Activated CD4-positive, alpha-beta memory T cell treated with anti-CD3 and anti-CD28 coated beads, Interleukin-2, amount 10 ng/mL, durations not matched to agents 7 days and 5 days (primary cell): ENCODE measurements around the gene RFX1. TPM values are rescaled to one million over a fixed set of nuclear protein-coding genes. Genes with fewer than 3 reads are reported as not detected.

Source experiments
- CTCF ChIA-PET: fragments of 350-600 bp; sonication (Branson Sonifier 250); formaldehyde crosslinking; loops from one replicate; lab custom pipeline; 2021; ENCODE audit warnings: antibody characterized with exemption, inconsistent platforms; lab: Charles Lee
- POLR2A ChIA-PET: fragments of 350-600 bp; sonication (Branson Sonifier 250); formaldehyde crosslinking; loops from one replicate; lab custom pipeline; 2021; ENCODE audit warnings: antibody characterized with exemption; lab: Charles Lee
- DNase-seq: peaks from one replicate; pipeline ENCODE4 v3.0.0-alpha.2; 2020
- H3K27ac Mint-ChIP-seq: one replicate; pipeline ENCODE4 v1.8.0; 2021; ENCODE audit warnings: mild to moderate bottlenecking, mixed read lengths
- H3K27me3 Mint-ChIP-seq: one replicate; pipeline ENCODE4 v1.8.0; 2021; ENCODE audit warnings: mixed read lengths
- H3K36me3 Mint-ChIP-seq: one replicate; pipeline ENCODE4 v1.8.0; 2021; ENCODE audit warnings: low read depth, mixed read lengths
- H3K4me1 Mint-ChIP-seq: one replicate; pipeline ENCODE4 v1.8.0; 2021; ENCODE audit warnings: mixed read lengths
- H3K4me3 Mint-ChIP-seq: one replicate; pipeline ENCODE4 v1.8.0; 2021; ENCODE audit warnings: mild to moderate bottlenecking, mixed read lengths
- H3K9me3 Mint-ChIP-seq: one replicate; pipeline ENCODE4 v1.8.0; 2021; ENCODE audit warnings: mixed read lengths
- total RNA-seq, 2 experiments: library from RNA; stranded (reverse); gene quantifications; one replicate each; pipeline ENCODE4 v1.2.3, GENCODE V29; 2021

RFX1 gene
- total RNA-seq, 2 experiments from 2014 or later, result 16.8 to 18.6 TPM

DNA sequence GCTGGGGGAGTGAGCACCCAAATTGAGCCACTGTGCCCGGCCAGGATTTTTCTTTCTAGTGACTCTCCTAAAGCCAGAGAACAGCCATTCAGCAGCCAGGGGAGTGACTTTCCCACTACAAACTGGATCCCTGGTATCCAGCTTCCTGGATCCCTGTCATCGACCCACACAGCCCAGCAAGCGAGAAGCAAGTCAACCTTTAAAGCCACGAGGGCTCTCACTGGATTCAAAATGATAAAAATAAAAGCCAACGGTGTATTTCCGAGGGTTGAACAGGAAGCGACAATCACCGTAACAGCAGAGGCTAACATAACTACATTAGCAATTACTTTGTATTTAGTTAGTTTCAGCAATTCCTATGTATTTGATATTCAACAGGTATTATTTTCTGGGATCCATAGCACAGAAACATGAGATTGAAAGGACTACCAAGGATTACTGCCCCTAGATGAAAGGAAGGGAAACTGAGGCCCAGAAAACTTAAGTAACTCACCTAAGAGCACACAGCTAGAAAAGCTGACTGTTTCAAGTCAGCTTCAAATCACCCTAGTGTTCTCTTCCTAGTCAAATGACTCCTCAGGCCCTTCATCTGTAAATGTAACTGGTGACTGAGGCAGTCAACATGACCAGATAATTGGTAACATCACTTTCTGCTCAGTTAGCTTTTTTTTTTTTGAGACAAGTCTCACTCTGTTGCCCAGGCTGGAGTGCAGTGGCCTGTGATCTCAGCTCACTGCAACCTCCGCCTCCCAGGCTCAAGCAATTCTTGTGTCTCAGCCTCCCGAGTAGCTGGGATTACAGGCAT lies 2.7 kb downstream of the RFX1 start:
- H3K27ac Mint-ChIP-seq, result peak overlapping the region; percentile 98
- CTCF ChIA-PET, result interaction anchor here (0.6 to 2.0 kb wide), 5 partner anchors 16 to 133 kb away, joined by 3 to 7 read pairs (median 4); partner anchors contain the start of genes ASF1B and IL27RA
- H3K36me3 Mint-ChIP-seq, result peaks cover 27% of the 10 kb centered on the region
- H3K4me3 Mint-ChIP-seq, result peak overlapping the region; percentile 61
- peaks cover 9% of the 10 kb centered on the region for H3K9me3 Mint-ChIP-seq
- POLR2A ChIA-PET, result interaction anchor here (1.0 to 11.7 kb wide), 9 partner anchors 9 to 133 kb away, joined by 3 to 157 read pairs (median 4); partner anchors contain the start of genes ASF1B, DCAF15 and IL27RA
- no peaks in the 10 kb centered on the region for H3K27me3 Mint-ChIP-seq
- peaks cover 50% of the 10 kb centered on the region for H3K4me1 Mint-ChIP-seq
- DNase-seq, result peak; percentile 35

DNA sequence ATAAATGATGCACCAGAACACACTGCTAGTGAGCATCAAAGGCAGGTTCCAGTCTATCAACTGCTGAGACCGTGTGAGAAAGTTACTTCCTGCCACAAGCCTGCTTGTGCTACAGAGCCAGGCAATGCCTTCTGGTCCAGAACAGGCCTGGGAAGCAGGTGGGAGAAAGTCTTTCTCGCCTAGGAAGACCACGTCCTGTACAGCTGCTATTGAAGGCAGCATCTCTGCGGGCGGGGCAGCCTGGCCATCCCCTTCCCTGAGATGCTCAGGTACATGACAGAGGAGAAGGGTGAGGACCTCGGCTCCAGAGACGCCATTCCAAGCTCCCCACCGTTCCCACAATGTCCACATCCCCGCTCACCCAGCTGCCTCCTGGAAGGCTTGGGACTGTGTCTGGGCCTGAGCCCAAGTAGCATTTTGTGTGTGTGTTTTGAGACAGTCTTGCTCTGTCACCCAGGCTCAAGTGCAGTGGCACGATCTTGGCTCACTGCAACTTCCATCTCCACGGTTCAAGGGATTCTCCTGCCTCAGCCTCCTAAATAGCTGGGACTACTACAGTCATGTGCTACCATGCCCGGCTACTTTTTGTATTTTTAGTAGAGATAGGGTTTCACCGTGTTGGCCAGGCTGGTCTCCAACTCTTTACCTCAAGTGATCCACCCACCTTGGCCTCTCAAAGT lies 3.4 kb downstream of the RFX1 start:
- POLR2A ChIA-PET, result interaction anchor here (1.0 to 11.7 kb wide), 8 partner anchors 9 to 134 kb away, joined by 3 to 157 read pairs (median 4); partner anchors contain the start of genes ASF1B, DCAF15 and IL27RA
- Mint-ChIP-seq H3K4me1 (peaks cover 48% of the 10 kb centered on the region), H3K9me3 (peaks cover 9% of the 10 kb centered on the region), H3K4me3 (peak overlapping the region; percentile 61), H3K27me3 (no peaks in the 10 kb centered on the region), H3K36me3 (peaks cover 35% of the 10 kb centered on the region), H3K27ac (peak overlapping the region; percentile 98)
- peak; percentile 44 for DNase-seq
- CTCF ChIA-PET, result interaction anchor here (0.6 to 2.0 kb wide), 4 partner anchors 15 to 134 kb away, joined by 3 to 5 read pairs (median 4); partner anchors contain the start of genes ASF1B and IL27RA

DNA sequence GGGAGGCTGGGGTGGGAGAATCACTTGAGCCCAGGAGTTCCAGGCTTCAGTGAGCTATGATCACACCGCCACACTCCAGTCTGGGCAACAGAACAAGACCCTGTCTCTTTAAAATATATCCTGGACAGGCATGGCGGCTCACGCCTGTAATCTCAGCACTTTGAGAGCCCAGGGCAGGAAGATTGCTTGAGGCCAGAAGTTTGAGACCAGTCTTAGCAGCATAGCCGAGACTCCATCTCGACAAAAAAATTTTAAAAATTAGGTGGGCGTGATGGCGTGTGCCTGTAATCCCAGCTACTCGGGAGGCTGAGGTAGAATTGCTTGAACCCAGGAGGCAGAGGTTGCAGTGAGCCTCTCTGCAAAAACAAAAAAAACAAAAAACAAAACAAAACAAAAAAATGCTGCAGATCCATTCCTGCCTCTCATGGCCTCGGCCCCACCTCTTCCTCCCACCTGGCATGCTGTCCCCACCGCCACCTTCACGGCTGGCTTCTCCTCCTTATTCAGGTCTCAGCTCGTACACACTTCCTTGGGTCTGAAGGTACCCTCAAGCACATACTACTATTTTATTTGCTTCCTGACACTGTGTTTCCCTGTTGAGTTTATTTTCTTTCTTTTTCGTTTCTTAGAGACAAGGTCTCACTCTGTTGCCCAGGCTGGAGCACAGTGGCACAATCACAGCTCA lies 5.3 kb downstream of the RFX1 start:
- Mint-ChIP-seq H3K9me3 (peaks cover 9% of the 10 kb centered on the region), H3K27me3 (no peaks in the 10 kb centered on the region), H3K27ac (peak overlapping the region; percentile 42), H3K36me3 (peaks cover 33% of the 10 kb centered on the region), H3K4me1 (peaks cover 46% of the 10 kb centered on the region), H3K4me3 (no peak overlapping the region)
- ChIA-PET POLR2A (interaction anchor here (1.3 to 11.7 kb wide), 2 partner anchors 9 to 15 kb away, joined by 4 to 157 read pairs; no protein-coding TSS in a partner anchor), CTCF (no interaction called here)
- DNase-seq, result no peak

DNA sequence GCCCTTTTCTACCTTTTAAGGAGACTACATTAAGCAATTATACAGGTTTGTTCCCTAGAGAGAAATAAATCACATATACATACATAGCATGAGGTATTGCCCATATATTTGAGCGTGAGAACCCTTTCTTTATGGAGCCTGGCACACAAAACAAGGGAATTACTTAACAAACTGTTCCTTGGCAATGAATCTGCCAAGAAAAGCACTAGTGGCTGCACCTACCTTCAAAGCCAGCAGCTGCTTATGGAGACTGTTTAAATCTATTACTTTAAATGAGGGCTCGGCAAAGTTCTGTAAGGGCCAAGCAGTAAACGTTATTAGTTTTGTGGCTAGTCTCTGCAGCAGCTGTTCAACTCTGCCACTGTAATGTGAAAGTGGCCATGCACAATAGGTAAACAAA lies 7.0 kb downstream of the RFX1 start:
- Mint-ChIP-seq H3K36me3 (peaks cover 33% of the 10 kb centered on the region), H3K27ac (no peak overlapping the region), H3K4me1 (peaks cover 32% of the 10 kb centered on the region), H3K9me3 (peaks cover 9% of the 10 kb centered on the region), H3K27me3 (no peaks in the 10 kb centered on the region), H3K4me3 (no peak overlapping the region)
- ChIA-PET POLR2A (interaction anchor here (1.8 to 11.7 kb wide), 2 partner anchors 13 to 33 kb away, joined by 5 to 157 read pairs; no protein-coding TSS in a partner anchor), CTCF (interaction anchor here (1.0 kb wide), 1 partner anchor 33 kb away, joined by 7 read pairs; the partner anchor contains the start of gene IL27RA)
- DNase-seq, result no peak

DNA sequence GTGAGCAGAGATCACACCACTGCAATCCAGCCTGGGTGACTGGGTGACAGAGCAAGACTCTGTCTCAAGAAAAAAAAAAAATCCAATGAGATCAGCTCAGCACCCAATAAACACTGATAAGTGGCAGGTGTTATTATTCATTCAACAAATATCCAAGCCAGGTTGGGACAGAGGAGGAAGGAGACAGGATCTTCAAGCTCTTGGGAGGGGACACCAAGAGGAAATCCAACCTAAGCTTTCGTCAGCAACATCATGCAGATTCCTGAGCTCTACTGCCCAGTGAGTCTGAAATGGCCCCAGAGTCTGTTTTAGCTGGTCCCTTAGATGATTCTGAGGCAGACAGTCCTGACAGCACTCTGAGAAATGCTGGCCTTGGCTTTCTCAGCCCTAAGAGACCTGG lies 7.7 kb downstream of the RFX1 start:
- DNase-seq, result no peak
- CTCF ChIA-PET, result interaction anchor here (1.0 kb wide), 1 partner anchor 34 kb away, joined by 7 read pairs; the partner anchor contains the start of gene IL27RA
- no peaks in the 10 kb centered on the region for H3K27me3 Mint-ChIP-seq
- POLR2A ChIA-PET, result interaction anchor here (1.0 to 11.7 kb wide), 3 partner anchors 8 to 34 kb away, joined by 5 to 157 read pairs (median 5); partner anchors contain the start of gene RFX1
- H3K27ac Mint-ChIP-seq, result no peak overlapping the region
- peaks cover 9% of the 10 kb centered on the region for H3K9me3 Mint-ChIP-seq
- peaks cover 33% of the 10 kb centered on the region for H3K36me3 Mint-ChIP-seq
- H3K4me3 Mint-ChIP-seq, result no peak overlapping the region
- peaks cover 27% of the 10 kb centered on the region for H3K4me1 Mint-ChIP-seq

DNA sequence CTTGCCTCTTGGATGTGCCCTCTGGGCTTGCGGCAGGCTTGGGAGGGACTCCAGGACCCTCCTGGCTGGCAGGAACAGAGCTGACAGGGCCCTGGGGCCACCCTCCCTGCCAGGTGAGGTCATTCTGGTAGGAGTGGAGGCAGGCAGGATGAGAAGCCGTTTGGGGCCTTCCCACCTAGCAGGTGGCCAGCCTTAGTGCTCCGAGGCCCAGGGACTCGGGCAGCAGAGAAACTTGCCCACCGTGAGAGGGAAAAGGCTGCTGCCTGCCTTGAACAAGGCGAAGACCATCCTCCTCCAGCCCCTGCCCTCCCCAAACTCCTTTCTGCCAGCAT lies 8.5 kb downstream of the RFX1 start:
- Mint-ChIP-seq H3K27ac (no peak overlapping the region), H3K9me3 (peaks cover 9% of the 10 kb centered on the region), H3K4me1 (peaks cover 19% of the 10 kb centered on the region), H3K4me3 (no peak overlapping the region), H3K36me3 (peaks cover 36% of the 10 kb centered on the region), H3K27me3 (no peaks in the 10 kb centered on the region)
- ChIA-PET CTCF (no interaction called here), POLR2A (interaction anchor here (1.8 to 11.7 kb wide), 2 partner anchors 12 to 35 kb away, joined by 5 to 157 read pairs; no protein-coding TSS in a partner anchor)
- no peak for DNase-seq

DNA sequence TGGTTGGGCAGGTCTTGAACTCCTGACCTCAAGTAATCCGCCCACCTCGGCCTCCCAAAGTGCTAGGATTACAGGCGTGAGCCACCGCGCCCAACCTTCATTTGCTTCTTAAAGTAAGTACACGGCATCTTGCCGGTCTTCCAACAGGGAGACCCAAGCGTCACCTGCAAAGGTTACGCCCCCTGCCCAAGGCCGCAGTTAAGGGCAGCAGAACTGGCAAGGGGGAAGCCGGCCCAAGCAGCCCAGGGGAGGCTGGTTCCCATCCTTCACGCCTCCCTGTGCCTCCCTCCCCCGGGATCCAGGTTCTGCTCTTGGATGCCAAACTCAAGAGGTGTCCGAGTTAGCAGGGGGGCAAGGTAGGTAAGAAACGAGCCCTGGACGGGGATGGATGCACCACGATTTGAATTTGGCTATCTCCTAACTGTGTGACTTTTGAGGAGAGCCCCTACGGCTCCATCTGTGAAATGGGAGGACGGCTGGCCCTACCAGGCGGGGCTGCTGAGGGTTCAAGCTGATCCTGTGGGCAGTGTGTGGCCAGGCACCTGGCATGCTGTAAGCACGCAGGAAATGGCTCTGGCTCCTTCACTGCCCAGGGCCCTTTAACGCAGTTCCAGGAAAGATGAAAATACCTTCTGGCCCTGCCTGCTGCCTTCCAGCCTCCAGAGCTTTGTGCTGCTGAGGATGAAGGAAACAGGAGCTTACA lies 9.0 kb downstream of the RFX1 start:
- peaks cover 13% of the 10 kb centered on the region for H3K4me1 Mint-ChIP-seq
- no peak for DNase-seq
- H3K27ac Mint-ChIP-seq, result no peak overlapping the region
- H3K9me3 Mint-ChIP-seq, result peaks cover 9% of the 10 kb centered on the region
- POLR2A ChIA-PET, result interaction anchor here (11.7 kb wide), 1 partner anchor 11 kb away, joined by 157 read pairs; no protein-coding TSS in a partner anchor
- CTCF ChIA-PET, result no interaction called here
- H3K27me3 Mint-ChIP-seq, result no peaks in the 10 kb centered on the region
- no peak overlapping the region for H3K4me3 Mint-ChIP-seq
- H3K36me3 Mint-ChIP-seq, result peaks cover 39% of the 10 kb centered on the region

DNA sequence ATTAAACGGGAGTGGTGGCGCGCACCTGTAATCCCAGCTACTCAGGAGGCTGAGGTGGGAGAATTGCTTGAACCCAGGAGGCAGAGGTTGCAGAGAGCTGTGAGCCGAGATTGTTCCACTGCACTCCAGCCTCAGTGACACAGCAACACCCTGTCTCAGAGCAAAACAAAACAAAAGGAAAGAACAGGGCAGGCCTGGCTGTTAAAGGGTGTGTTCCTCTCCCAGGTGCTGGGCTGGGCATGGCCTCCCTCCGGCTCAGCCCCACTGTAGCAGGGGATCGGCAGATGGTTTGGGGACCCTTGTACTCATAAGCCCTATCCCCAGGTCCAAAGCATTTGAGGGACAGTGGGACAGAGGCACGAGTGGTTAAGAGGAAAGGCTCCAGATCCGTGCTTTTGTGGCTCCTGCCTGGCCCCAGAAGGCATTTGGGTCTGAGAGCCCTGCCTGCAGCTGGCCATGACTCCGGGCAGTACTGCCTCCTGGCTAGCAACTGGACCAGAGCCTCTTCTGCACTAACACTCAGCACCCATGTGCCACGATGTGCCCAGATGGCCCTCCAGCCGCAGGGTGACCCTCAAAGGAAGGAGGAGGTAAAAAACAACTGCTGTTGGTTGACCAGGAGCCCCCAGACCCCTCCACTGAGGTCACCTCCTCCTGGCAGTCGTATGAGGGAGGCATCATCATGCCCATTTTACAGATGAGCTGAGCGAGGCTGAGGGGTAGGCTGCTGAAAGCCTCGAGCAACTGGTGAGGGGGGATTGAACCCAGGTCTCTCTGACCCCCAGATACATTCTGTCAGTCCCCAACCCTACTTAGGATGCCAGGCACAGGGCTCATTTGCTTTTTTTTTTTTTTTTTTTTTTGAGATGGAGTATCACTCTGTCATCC lies 10.0 kb downstream of the RFX1 start:
- Mint-ChIP-seq H3K27ac (no peak overlapping the region), H3K27me3 (no peaks in the 10 kb centered on the region), H3K9me3 (peaks cover 9% of the 10 kb centered on the region), H3K4me1 (peaks cover 10% of the 10 kb centered on the region), H3K36me3 (peaks cover 40% of the 10 kb centered on the region), H3K4me3 (no peak overlapping the region)
- DNase-seq, result no peak
- POLR2A ChIA-PET, result interaction anchor here (0.9 to 1.4 kb wide), 2 partner anchors 10 kb away, joined by 3 read pairs; partner anchors contain the start of gene RFX1
- CTCF ChIA-PET, result no interaction called here

DNA sequence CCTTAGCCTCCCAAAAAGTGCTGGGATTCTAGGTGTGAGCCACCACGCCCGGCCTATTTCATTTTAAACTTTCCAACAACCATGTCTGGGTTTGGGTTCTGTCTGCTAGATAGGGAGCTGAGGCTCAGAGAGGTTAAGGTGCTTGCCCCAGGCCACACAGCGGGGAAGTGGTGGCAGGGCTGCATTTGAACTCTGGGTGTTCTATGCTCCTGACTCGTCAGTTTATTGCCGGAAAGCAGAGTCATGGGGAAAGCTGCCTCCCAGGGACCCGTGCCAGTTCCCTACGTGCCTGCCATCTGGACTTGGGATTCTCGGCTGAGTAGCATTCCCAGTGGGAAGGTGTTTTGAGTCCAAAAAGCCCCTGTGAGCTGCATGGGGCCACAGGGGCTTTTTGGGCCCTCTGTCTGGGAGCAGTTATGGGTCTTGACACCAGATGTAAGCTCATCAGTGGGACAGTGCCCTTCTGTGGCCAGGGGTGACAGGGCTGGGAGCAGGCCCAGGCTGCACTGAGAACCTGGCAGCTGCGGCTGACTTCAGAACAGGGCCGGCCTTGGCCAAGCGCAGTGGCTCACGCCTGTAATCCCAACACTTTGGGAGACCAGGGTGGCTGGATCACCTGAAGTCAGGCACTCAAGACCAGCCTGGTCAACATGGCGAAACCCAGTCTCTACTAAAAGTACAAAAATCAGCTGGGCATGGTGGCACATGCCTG lies 10.9 kb downstream of the RFX1 start:
- Mint-ChIP-seq H3K27me3 (no peaks in the 10 kb centered on the region), H3K4me1 (peaks cover 5% of the 10 kb centered on the region), H3K27ac (no peak overlapping the region), H3K4me3 (no peak overlapping the region), H3K36me3 (peaks cover 36% of the 10 kb centered on the region), H3K9me3 (peaks cover 8% of the 10 kb centered on the region)
- DNase-seq, result no peak
- ChIA-PET CTCF (no interaction called here), POLR2A (interaction anchor here (0.9 to 1.4 kb wide), 2 partner anchors 9 to 11 kb away, joined by 3 read pairs; partner anchors contain the start of gene RFX1)

DNA sequence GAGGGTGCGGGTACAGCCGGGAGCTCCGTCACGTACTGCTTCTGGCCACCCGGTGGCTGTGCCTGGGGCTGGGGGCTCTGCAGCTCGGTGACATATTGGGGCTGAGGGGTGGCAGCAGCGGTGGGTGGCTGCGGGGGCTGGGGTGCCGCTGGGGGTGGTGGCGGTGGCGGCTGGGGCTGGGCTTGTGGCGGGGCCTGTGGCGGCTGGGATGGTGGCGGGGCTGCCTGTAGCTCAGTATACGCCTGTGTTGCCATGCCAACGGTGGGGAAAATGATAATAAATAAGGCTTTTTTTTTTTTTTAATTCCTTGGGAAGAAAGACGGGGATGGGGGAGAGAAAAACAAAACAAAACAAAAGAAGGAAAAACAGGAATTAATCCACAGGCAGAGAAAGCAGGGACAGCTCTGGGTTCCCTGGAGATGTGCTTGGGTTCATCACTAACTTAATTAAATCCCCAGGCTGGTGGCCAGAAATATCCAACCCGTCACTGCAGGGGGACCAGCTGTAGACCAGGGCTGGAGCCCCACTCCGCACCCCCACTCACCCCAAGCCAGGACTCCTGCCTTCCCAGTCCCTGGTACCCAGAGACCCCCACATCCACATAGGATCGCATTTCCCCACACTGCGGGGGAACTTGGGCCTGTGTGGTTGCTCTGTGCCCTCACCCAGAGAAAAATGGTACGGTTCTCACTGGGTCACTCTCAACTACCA lies 12.4 kb downstream of the RFX1 start:
- POLR2A ChIA-PET, result interaction anchor here (0.9 to 1.0 kb wide), 2 partner anchors 9 to 10 kb away, joined by 3 to 4 read pairs; no protein-coding TSS in a partner anchor
- no peaks in the 10 kb centered on the region for H3K27me3 Mint-ChIP-seq
- CTCF ChIA-PET, result interaction anchor here (0.7 to 1.1 kb wide), 2 partner anchors 143 to 566 kb away, joined by 3 read pairs; partner anchors contain the start of gene ASF1B

More for the DNA sequence above, 12.4 kb downstream of the RFX1 start:
- peaks cover 1% of the 10 kb centered on the region for H3K9me3 Mint-ChIP-seq
- peaks cover 34% of the 10 kb centered on the region for H3K36me3 Mint-ChIP-seq
- no peak for DNase-seq
- H3K27ac Mint-ChIP-seq, result no peak overlapping the region
- H3K4me3 Mint-ChIP-seq, result no peak overlapping the region
- peaks cover 18% of the 10 kb centered on the region for H3K4me1 Mint-ChIP-seq
